IMR-90 (cell line): ENCODE data around the gene ST7. TPM values are rescaled to one million over a fixed set of nuclear protein-coding genes. Genes with fewer than 3 reads are reported as not detected.

Experiments used
- ATAC-seq: fragments of 200-7000 bp; cut with Tn5 transposase; 2 replicates; pipeline ENCODE4 v1.9.1; 2020; ENCODE audit warnings: low read depth, mild to moderate bottlenecking, moderate library complexity
- BruUV-seq: library from RNA; stranded (reverse); fragments of 400-500 nt; replicated peaks from 2 replicates; lab custom pipeline; 2021; lab: Mats Ljungman, UMichigan
- CTCF ChIA-PET: fragments of 300-600 bp; formaldehyde crosslinking; extraction: SDS; loops from one replicate; lab custom pipeline; 2021; ENCODE audit warnings: antibody characterized with exemption; lab: Yijun Ruan, JAX
- POLR2A ChIA-PET: fragments of 300-600 bp; sonication (Branson Sonifier 250); formaldehyde crosslinking; loops from one replicate; lab custom pipeline; 2022; ENCODE audit warnings: antibody characterized with exemption; ENCODE audit not compliant: unreplicated experiment; lab: Charles Lee
- DNase-seq: peaks from one replicate; pipeline ENCODE4 v3.0.0; 2013
- H2AFZ ChIP-seq: replicated peaks from 2 replicates; pipeline ENCODE3; 2013; ENCODE audit warnings: low read length, mild to moderate bottlenecking; ENCODE audit not compliant: poor library complexity
- H2AK5ac ChIP-seq: 2 replicates; pipeline ENCODE4 v1.6.1; 2013; ENCODE audit warnings: low read depth, low read length, inconsistent platforms
- H2AK9ac ChIP-seq: replicated peaks from 2 replicates; pipeline ENCODE3; 2013; ENCODE audit warnings: mild to moderate bottlenecking, low read depth, low read length, moderate library complexity; ENCODE audit not compliant: poor library complexity
- H2BK120ac ChIP-seq: 2 replicates; pipeline ENCODE4 v1.6.1; 2013; ENCODE audit warnings: low read depth, low read length, inconsistent platforms
- H2BK15ac ChIP-seq: 3 replicates; pipeline ENCODE4 v1.6.1; 2013; ENCODE audit warnings: low read depth, low read length, inconsistent platforms
- H2BK20ac ChIP-seq: 2 replicates; pipeline ENCODE4 v1.6.1; 2013; ENCODE audit warnings: low read depth, mild to moderate bottlenecking, inconsistent platforms, low read length, moderate library complexity
- H2BK5ac ChIP-seq: 2 replicates; pipeline ENCODE4 v1.6.1; 2013; ENCODE audit warnings: mild to moderate bottlenecking, low read depth, low read length, inconsistent platforms; ENCODE audit not compliant: poor library complexity, severe bottlenecking
- H3K14ac ChIP-seq: replicated peaks from 2 replicates; pipeline ENCODE4 v1.6.1; 2013; ENCODE audit warnings: low read depth, low read length, inconsistent platforms
- H3K18ac ChIP-seq: 2 replicates; pipeline ENCODE4 v1.6.1; 2013; ENCODE audit warnings: low read depth, low read length, control low read depth
- H3K23ac ChIP-seq: 2 replicates; pipeline ENCODE4 v1.6.1; 2013; ENCODE audit warnings: low read depth, low read length, inconsistent platforms
- H3K27ac ChIP-seq: 2 replicates; pipeline ENCODE4 v1.5.1; 2013; ENCODE audit warnings: mild to moderate bottlenecking, control low read depth, low read length; ENCODE audit not compliant: insufficient read depth
- H3K27me3 ChIP-seq: 2 replicates; pipeline ENCODE4 v1.6.1; 2013; ENCODE audit warnings: low read length; ENCODE audit not compliant: control insufficient read depth, insufficient read depth
- H3K36me3 ChIP-seq: 2 replicates; pipeline ENCODE4 v1.6.1; 2013; ENCODE audit warnings: low read length, mixed read lengths; ENCODE audit not compliant: control insufficient read depth, insufficient read depth
- H3K4ac ChIP-seq: 2 replicates; pipeline ENCODE4 v1.6.1; 2013; ENCODE audit warnings: low read depth, low read length, inconsistent platforms
- H3K4me1 ChIP-seq: 2 replicates; pipeline ENCODE4 v1.6.1; 2013; ENCODE audit warnings: low read length, mixed read lengths; ENCODE audit not compliant: control insufficient read depth, insufficient read depth
- H3K4me2 ChIP-seq: 2 replicates; pipeline ENCODE4 v1.6.1; 2013; ENCODE audit warnings: low read depth, mild to moderate bottlenecking, control low read depth, low read length, moderate library complexity
- H3K4me3 ChIP-seq: 2 replicates; pipeline ENCODE4 v1.5.1; 2013; ENCODE audit warnings: low read depth, mild to moderate bottlenecking, control low read depth, low read length, moderate library complexity; ENCODE audit not compliant: insufficient read depth
- H3K56ac ChIP-seq: 2 replicates; pipeline ENCODE4 v1.6.1; 2013; ENCODE audit warnings: low read length, inconsistent platforms; ENCODE audit not compliant: insufficient read depth; ENCODE audit errors: extremely low read depth
- H3K79me1 ChIP-seq, 2 experiments: 2 replicates each; pipeline ENCODE4 v1.6.1; 2013; ENCODE audit warnings: low read length in 2 of 2, inconsistent platforms in 1 of 2, low read depth in 1 of 2
- H3K9ac ChIP-seq: 2 replicates; pipeline ENCODE4 v1.6.1; 2013; ENCODE audit warnings: low read depth, low read length, control low read depth
- H3K9me1 ChIP-seq: 2 replicates; pipeline ENCODE4 v1.6.1; 2013; ENCODE audit warnings: low read length, inconsistent platforms; ENCODE audit not compliant: insufficient read depth
- H3K9me3 ChIP-seq: 2 replicates; pipeline ENCODE4 v1.6.1; 2013; ENCODE audit warnings: low read length; ENCODE audit not compliant: control insufficient read depth, insufficient read depth
- H4K20me1 ChIP-seq: 2 replicates; pipeline ENCODE4 v1.6.1; 2013; ENCODE audit warnings: low read length, inconsistent platforms; ENCODE audit not compliant: insufficient read depth
- H4K5ac ChIP-seq: 2 replicates; pipeline ENCODE4 v1.6.1; 2013; ENCODE audit warnings: mild to moderate bottlenecking, low read depth, low read length, control low read depth
- H4K8ac ChIP-seq, 2 experiments: 2 replicates each; pipeline ENCODE4 v1.6.1; 2013; ENCODE audit warnings: low read depth in 2 of 2, low read length in 2 of 2, control low read depth in 1 of 2, inconsistent platforms in 1 of 2
- H4K91ac ChIP-seq: 2 replicates; pipeline ENCODE4 v1.6.1; 2013; ENCODE audit warnings: low read depth, low read length, inconsistent platforms; ENCODE audit not compliant: insufficient read depth
- MAFK ChIP-seq: IDR thresholded peaks from 2 replicates; pipeline ENCODE4 v1.6.1; 2012; ENCODE audit warnings: low read depth, low read length, improper control_type of control experiment
- MXI1 ChIP-seq: IDR thresholded peaks from 2 replicates; pipeline ENCODE4 v1.6.1; 2012; ENCODE audit warnings: low read depth, mild to moderate bottlenecking, low read length, moderate library complexity, borderline replicate concordance
- WGBS, 2 experiments: methylation state at CpG; one replicate each; pipeline versions ENCODE4 v1.1.5 to v1.1.7; 2013; ENCODE audit warnings: missing lambda C conversion rate in 2 of 2; ENCODE audit not compliant: insufficient read length in 1 of 2; ENCODE audit errors: extremely low coverage in 2 of 2; 5-methylcytosine and 5-hydroxymethylcytosine counted together
- dilution Hi-C: fragments of 300-500 bp; cut with HindIII; formaldehyde crosslinking; loops from one replicate; pipeline ENCODE4 v1.14.3; 2018; ENCODE audit warnings: low sequenced_read_pairs; ENCODE audit not compliant: unreplicated experiment
- in situ Hi-C: fragments of 300-500 bp; cut with MboI; formaldehyde crosslinking; loops from 3 replicates; pipeline ENCODE4 v1.14.3; 2019; ENCODE audit warnings: low sequenced_read_pairs, inconsistent platforms, mixed read lengths
- intact Hi-C: fragments of 100-400 bp; cut with micrococcal nuclease; formaldehyde crosslinking; loops from 2 replicates; pipeline ENCODE4 v1.10.0; 2022
- polyA plus RNA-seq, 3 experiments: library from polyadenylated mRNA; depleted of rRNA; stranded (reverse); fragments of >200 nt; gene quantifications; 2 replicates each; pipeline ENCODE4 v1.2.3, GENCODE V29; 2012; ENCODE audit warnings: low replicate concordance in 1 of 3
- total RNA-seq: library from RNA; depleted of rRNA; stranded (reverse); fragments of >200 nt; gene quantifications from 2 replicates; pipeline ENCODE4 v1.2.3, GENCODE V29; 2012

Gene ST7
- total and polyA plus RNA-seq, 2 of the 4 experiments (the other 2 are of a cell fraction) = 18.6 to 26.0 TPM

DNA sequence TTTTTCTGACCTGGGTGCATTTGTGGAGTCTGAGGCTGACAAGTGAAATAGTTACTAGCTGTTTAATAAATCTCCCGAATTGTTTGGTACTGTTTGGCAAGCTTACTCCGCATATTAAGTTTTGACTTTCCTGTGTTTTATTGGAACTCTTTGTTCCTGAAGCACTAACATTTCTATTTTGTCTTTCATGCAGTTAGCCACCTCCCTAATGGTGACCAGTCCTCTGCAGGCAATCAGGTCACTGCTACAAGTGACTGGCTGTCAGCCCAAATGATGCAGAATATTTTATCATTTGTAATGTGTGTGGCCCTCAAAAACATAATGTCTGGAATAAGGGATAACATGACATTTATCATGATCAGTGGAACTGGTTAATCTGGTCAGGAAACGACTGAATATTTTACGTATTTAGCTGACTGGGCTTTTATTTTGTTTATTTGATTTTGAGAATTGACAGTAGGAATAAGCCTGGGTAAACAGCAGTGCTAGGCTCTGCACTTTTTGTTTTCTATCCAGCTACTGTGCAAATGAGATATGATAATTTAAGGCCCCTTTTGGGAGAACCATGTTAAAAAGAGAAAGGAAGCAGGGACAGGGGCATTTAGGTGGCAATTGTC, 82.9 kb downstream of the ST7 start:
- no peak for ATAC-seq
- no peak overlapping the region for H3K18ac ChIP-seq
- H3K4me2 ChIP-seq = no peak overlapping the region
- H2BK15ac ChIP-seq = no peak overlapping the region
- dilution Hi-C loops (no loop called here), intact Hi-C loops (no loop called here), in situ Hi-C loops (no loop called here)
- no peak overlapping the region for H2BK120ac ChIP-seq
- H2AFZ ChIP-seq = no peak overlapping the region
- no peak overlapping the region for H3K56ac ChIP-seq
- BruUV-seq = no TSS peak
- no peak overlapping the region for H4K5ac ChIP-seq
- no peak overlapping the region for H2BK20ac ChIP-seq
- H3K4me3 ChIP-seq = no peak overlapping the region
- no peak for DNase-seq
- H3K9me3 ChIP-seq = no peaks in the 10 kb centered on the region
- peaks cover 16% of the 10 kb centered on the region in 2 experiments for H3K79me1 ChIP-seq
- no peak overlapping the region for H3K23ac ChIP-seq
- no peak overlapping the region for H3K27ac ChIP-seq
- H3K4ac ChIP-seq = no peak overlapping the region
- no peak overlapping the region for H2AK9ac ChIP-seq
- no peak for TF ChIP-seq MXI1
- TF ChIP-seq MAFK = peak; percentile 84
- no peaks in the 10 kb centered on the region for H3K27me3 ChIP-seq
- no peaks in the 10 kb centered on the region for H3K9me1 ChIP-seq
- ChIA-PET POLR2A (no interaction called here), CTCF (no interaction called here)
- no peak overlapping the region for H3K9ac ChIP-seq
- no peak overlapping the region for H2AK5ac ChIP-seq
- no peak overlapping the region for H3K14ac ChIP-seq
- no peak overlapping the region for H4K91ac ChIP-seq
- WGBS, 2 experiments = 90% methylated on average over 2 of the region's 4 CpGs; no CpG with 5 or more reads in 1 of the 2 experiments
- H3K4me1 ChIP-seq = peaks cover 5% of the 10 kb centered on the region
- H2BK5ac ChIP-seq = no peak overlapping the region
- no peaks in the 10 kb centered on the region for H3K36me3 ChIP-seq
- H4K8ac ChIP-seq = no peak overlapping the region
- H4K20me1 ChIP-seq = peaks cover 6% of the 10 kb centered on the region; the same call in 1 of the 2 replicates
